GM15510 (cell line): ENCODE measurements around the gene NUDT22.
A peak's percentile ranks its signal among the peaks of the same experiment; 100 is the strongest.

ENCODE experiments used
- POLR2A ChIP-seq: IDR thresholded peaks from 3 replicates; pipeline ENCODE4 v1.6.1; 2011; ENCODE audit warnings: borderline replicate concordance; ENCODE audit not compliant: insufficient read length; ENCODE audit errors: extremely low read depth

The NUDT22 gene

GRCh38 chr11:64243236-64243854 lies 17.3 kb downstream of the NUDT22 start:
- TF ChIP-seq POLR2A: peak; percentile 2

- TF ChIP-seq POLR2A: no peak
Observed at GRCh38 chr11:64244107-64244506, 18.0 kb downstream of the NUDT22 start.

- peak; percentile 24 for TF ChIP-seq POLR2A
Observed at GRCh38 chr11:64244966-64245365, 18.9 kb downstream of the NUDT22 start.

GRCh38 chr11:64245401-64245796 lies 19.3 kb downstream of the NUDT22 start:
- TF ChIP-seq POLR2A: no peak

- no peak for TF ChIP-seq POLR2A
Observed at GRCh38 chr11:64245797-64246620, 19.9 kb downstream of the NUDT22 start.

GRCh38 chr11:64246871-64247728 lies 21.0 kb downstream of the NUDT22 start, which contains the start of gene PPP1R14B:
PPP1R14B (minus strand) TSS chr11:64246943; CDS start chr11:64246673, 270 bp downstream.
- peak; percentile 40 for TF ChIP-seq POLR2A

GRCh38 chr11:64247729-64248531 lies 21.9 kb downstream of the NUDT22 start:
- TF ChIP-seq POLR2A: no peak

GRCh38 chr11:64248578-64248977 lies 22.5 kb downstream of the NUDT22 start:
- TF ChIP-seq POLR2A: no peak

- TF ChIP-seq POLR2A: no peak
Observed at GRCh38 chr11:64249038-64249437, 23.0 kb downstream of the NUDT22 start.

GRCh38 chr11:64249563-64250414 lies 23.7 kb downstream of the NUDT22 start:
- TF ChIP-seq POLR2A: no peak

GRCh38 chr11:64250415-64251015 lies 24.4 kb downstream of the NUDT22 start:
- TF ChIP-seq POLR2A: no peak

- peak; percentile 76 for TF ChIP-seq POLR2A
Observed at GRCh38 chr11:64251016-64251752, 25.1 kb downstream of the NUDT22 start, which contains the start of gene PLCB3. PLCB3 (plus strand) TSS chr11:64251530; CDS start chr11:64251650, 120 bp downstream.
